Osteocyte (in vitro differentiated cells): Measurements from ENCODE around the gene HLA-DQB1. TPM values are rescaled to one million over a fixed set of nuclear protein-coding genes. Genes with fewer than 3 reads are reported as not detected.

Experiments
- DNase-seq: peaks from one replicate; pipeline ENCODE4 v3.0.0; 2021; ENCODE audit warnings: mixed read lengths; ENCODE audit not compliant: unreplicated experiment; ENCODE audit errors: extremely low spot score
- H3K27ac Mint-ChIP-seq: one replicate; pipeline ENCODE4 v1.8.0; 2021; ENCODE audit warnings: mild to moderate bottlenecking, mixed read lengths; ENCODE audit not compliant: unreplicated experiment
- H3K27me3 Mint-ChIP-seq: one replicate; pipeline ENCODE4 v1.8.0; 2021; ENCODE audit warnings: mixed read lengths; ENCODE audit not compliant: unreplicated experiment
- H3K36me3 Mint-ChIP-seq: one replicate; pipeline ENCODE4 v1.8.0; 2021; ENCODE audit warnings: mixed read lengths; ENCODE audit not compliant: unreplicated experiment
- H3K4me1 Mint-ChIP-seq: one replicate; pipeline ENCODE4 v1.8.0; 2021; ENCODE audit warnings: mixed read lengths; ENCODE audit not compliant: unreplicated experiment
- H3K4me3 Mint-ChIP-seq: one replicate; pipeline ENCODE4 v1.8.0; 2021; ENCODE audit warnings: mild to moderate bottlenecking, moderate library complexity, mixed read lengths; ENCODE audit not compliant: unreplicated experiment
- H3K9me3 Mint-ChIP-seq: one replicate; pipeline ENCODE4 v1.8.0; 2021; ENCODE audit warnings: mixed read lengths; ENCODE audit not compliant: unreplicated experiment
- CTCF ChIP-seq: fragments of 200-600 bp; sonication (generic); IDR thresholded peaks from 2 replicates; pipeline ENCODE4 v1.5.0; 2021; ENCODE audit warnings: antibody characterized with exemption, mild to moderate bottlenecking, moderate library complexity
- total RNA-seq: library from RNA; stranded (reverse); gene quantifications from 2 replicates; pipeline ENCODE4 v1.2.1, GENCODE V29; 2021

Gene HLA-DQB1
- total RNA-seq, 1 donor from 2014 or later = not detected

GRCh38 chr6:32641122-32641521 lies 25.3 kb downstream of the HLA-DQB1 start:
- no peak for DNase-seq
- H3K4me1 Mint-ChIP-seq = no peaks in the 10 kb centered on the region
- H3K9me3 Mint-ChIP-seq = no peaks in the 10 kb centered on the region
- H3K27me3 Mint-ChIP-seq = peaks cover 2% of the 10 kb centered on the region
- H3K36me3 Mint-ChIP-seq = no peaks in the 10 kb centered on the region
- H3K4me3 Mint-ChIP-seq = no peak overlapping the region
- no peak for TF ChIP-seq CTCF
- H3K27ac Mint-ChIP-seq = no peak overlapping the region

GRCh38 chr6:32639440-32640394 lies 26.7 kb downstream of the HLA-DQB1 start:
- no peak overlapping the region for H3K27ac Mint-ChIP-seq
- DNase-seq = no peak
- TF ChIP-seq CTCF = no peak
- no peak overlapping the region for H3K4me3 Mint-ChIP-seq
- peaks cover 5% of the 10 kb centered on the region for H3K27me3 Mint-ChIP-seq
- no peaks in the 10 kb centered on the region for H3K9me3 Mint-ChIP-seq
- no peaks in the 10 kb centered on the region for H3K4me1 Mint-ChIP-seq
- no peaks in the 10 kb centered on the region for H3K36me3 Mint-ChIP-seq

- TF ChIP-seq CTCF = no peak
- H3K27ac Mint-ChIP-seq = no peak overlapping the region
- no peak overlapping the region for H3K4me3 Mint-ChIP-seq
- no peaks in the 10 kb centered on the region for H3K36me3 Mint-ChIP-seq
- no peaks in the 10 kb centered on the region for H3K9me3 Mint-ChIP-seq
- H3K27me3 Mint-ChIP-seq = peaks cover 5% of the 10 kb centered on the region
- DNase-seq = no peak
- no peaks in the 10 kb centered on the region for H3K4me1 Mint-ChIP-seq
Measured at GRCh38 chr6:32638532-32639219, 27.8 kb downstream of the HLA-DQB1 start.

GRCh38 chr6:32637883-32638282 lies 28.6 kb downstream of the HLA-DQB1 start:
- no peak for TF ChIP-seq CTCF
- no peaks in the 10 kb centered on the region for H3K36me3 Mint-ChIP-seq
- no peaks in the 10 kb centered on the region for H3K4me1 Mint-ChIP-seq
- no peak overlapping the region for H3K4me3 Mint-ChIP-seq
- H3K27ac Mint-ChIP-seq = no peak overlapping the region
- DNase-seq = no peak
- H3K9me3 Mint-ChIP-seq = no peaks in the 10 kb centered on the region
- H3K27me3 Mint-ChIP-seq = peaks cover 3% of the 10 kb centered on the region

GRCh38 chr6:32637219-32637880 lies 29.1 kb downstream of the HLA-DQB1 start, which contains the start of gene HLA-DQA1:
HLA-DQA1 (plus strand) TSS chr6:32637406; CDS start chr6:32637459, 53 bp downstream.
- Mint-ChIP-seq H3K27ac (no peak within 1 kb of the TSS), H3K9me3 (no peaks in the 10 kb centered on the region), H3K4me3 (no peak within 1 kb of the TSS), H3K27me3 (peaks cover 3% of the 10 kb centered on the region), H3K4me1 (no peaks in the 10 kb centered on the region), H3K36me3 (no peaks in the 10 kb centered on the region)
- no peak for DNase-seq
- TF ChIP-seq CTCF = no peak
